Vagina (tissue), 2 donors: ENCODE data around the gene FBLL1.

Experiments
- POLR2A ChIP-seq, 2 donors: fragments of 450-650 bp; IDR thresholded peaks; one replicate each; pipeline ENCODE4 v1.6.1; 2017; ENCODE audit warnings: antibody characterized with exemption in 2 of 2, mild to moderate bottlenecking in 2 of 2, moderate library complexity in 2 of 2
- POLR2AphosphoS5 ChIP-seq, 2 donors: sonication (generic); formaldehyde crosslinking; IDR thresholded peaks; one replicate each; pipeline ENCODE4 v1.9.0; 2017; ENCODE audit warnings: antibody characterized with exemption in 2 of 2, mild to moderate bottlenecking in 2 of 2, low read depth in 1 of 2; ENCODE audit not compliant: insufficient read depth in 1 of 2
- TF ChIP-seq, protein P1 (sequence below), 3 experiments: fragments of 450-650 bp in 2 of 3; fragments of 200-600 bp in 1 of 3; sonication (generic) in 1 of 3; IDR thresholded peaks; one replicate each; pipeline ENCODE4 v1.5.1; 2017 to 2019; ENCODE audit warnings: antibody characterized with exemption in 3 of 3, mild to moderate bottlenecking in 2 of 3, moderate library complexity in 2 of 3

DNA sequence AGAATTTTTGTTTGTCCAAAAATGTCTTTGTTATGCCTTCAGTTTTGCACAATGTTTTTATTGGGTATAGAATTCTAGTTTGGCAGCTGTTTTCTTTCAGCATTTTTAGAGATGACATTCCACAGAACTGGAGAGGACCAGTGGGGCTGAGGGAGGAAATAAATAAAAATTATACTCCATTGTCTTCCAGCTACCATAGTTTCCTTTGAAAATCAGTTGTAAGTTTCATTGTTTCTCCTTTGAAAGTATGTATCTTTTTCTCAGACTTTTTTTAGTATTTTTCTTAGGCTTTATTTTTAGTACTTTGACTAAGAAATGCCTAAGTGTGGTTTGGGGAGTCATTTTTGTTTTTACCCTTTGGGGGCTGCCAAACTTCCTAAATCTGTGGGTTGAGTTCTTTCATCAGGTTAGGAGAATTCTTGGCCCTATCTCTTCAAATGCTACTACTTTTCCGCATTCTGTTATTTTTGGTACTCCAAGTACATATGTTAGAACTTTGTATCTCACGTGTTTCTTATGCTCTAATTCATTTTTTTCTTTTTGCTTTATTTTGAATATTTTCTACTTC, 15.2 kb upstream of the FBLL1 start:
- TF ChIP-seq POLR2A (IDR thresholded peaks at IDR 0.05) (no peak), POLR2AphosphoS5 (IDR thresholded peaks at IDR 0.05; ENCODE audit: insufficient read depth in 1 of 2, low read depth in 1 of 2) (no peak)
- TF ChIP-seq, protein P1, sequence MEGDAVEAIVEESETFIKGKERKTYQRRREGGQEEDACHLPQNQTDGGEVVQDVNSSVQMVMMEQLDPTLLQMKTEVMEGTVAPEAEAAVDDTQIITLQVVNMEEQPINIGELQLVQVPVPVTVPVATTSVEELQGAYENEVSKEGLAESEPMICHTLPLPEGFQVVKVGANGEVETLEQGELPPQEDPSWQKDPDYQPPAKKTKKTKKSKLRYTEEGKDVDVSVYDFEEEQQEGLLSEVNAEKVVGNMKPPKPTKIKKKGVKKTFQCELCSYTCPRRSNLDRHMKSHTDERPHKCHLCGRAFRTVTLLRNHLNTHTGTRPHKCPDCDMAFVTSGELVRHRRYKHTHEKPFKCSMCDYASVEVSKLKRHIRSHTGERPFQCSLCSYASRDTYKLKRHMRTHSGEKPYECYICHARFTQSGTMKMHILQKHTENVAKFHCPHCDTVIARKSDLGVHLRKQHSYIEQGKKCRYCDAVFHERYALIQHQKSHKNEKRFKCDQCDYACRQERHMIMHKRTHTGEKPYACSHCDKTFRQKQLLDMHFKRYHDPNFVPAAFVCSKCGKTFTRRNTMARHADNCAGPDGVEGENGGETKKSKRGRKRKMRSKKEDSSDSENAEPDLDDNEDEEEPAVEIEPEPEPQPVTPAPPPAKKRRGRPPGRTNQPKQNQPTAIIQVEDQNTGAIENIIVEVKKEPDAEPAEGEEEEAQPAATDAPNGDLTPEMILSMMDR (IDR thresholded peaks at IDR 0.05), result no peak
